H1 (cell line): ENCODE data around the gene KDR. TPM values are rescaled to one million over a fixed set of nuclear protein-coding genes. Genes with fewer than 3 reads are reported as not detected.

Experiments used
- CTCF ChIP-seq, 3 experiments: IDR thresholded peaks; 1 replicate in 2 of 3; 2 replicates in 1 of 3; pipeline versions ENCODE4 v1.5.1 to v1.6.1; 2011; ENCODE audit warnings: low read length in 3 of 3, mild to moderate bottlenecking in 3 of 3, inconsistent platforms in 2 of 3, low read depth in 1 of 3, moderate library complexity in 1 of 3; ENCODE audit not compliant: insufficient read depth in 1 of 3; ENCODE audit errors: control extremely low read depth in 1 of 3
- RFX5 ChIP-seq: IDR thresholded peaks from 2 replicates; pipeline ENCODE4 v1.6.1; 2011; ENCODE audit warnings: low read depth, low read length, improper control_type of control experiment, borderline replicate concordance
- RNF2 ChIP-seq: fragments of 200-900, 300-1000 bp; sonication (generic); IDR thresholded peaks from 2 replicates; pipeline ENCODE4 v1.7.1; 2016; ENCODE audit warnings: borderline replicate concordance, low read depth, mild to moderate bottlenecking, antibody characterized with exemption, low read length; ENCODE audit not compliant: poor library complexity, severe bottlenecking; ENCODE audit errors: missing control alignments
- polyA plus RNA-seq, 7 experiments: library from polyadenylated mRNA; depleted of rRNA in 3 of 7; stranded (reverse) in 5 of 7; unstranded in 2 of 7; fragments of >200 nt in 5 of 7; fragments of 200-250 nt in 2 of 7; gene quantifications; 1 replicate in 5 of 7; 2 replicates in 1 of 7; 4 replicates in 1 of 7; pipeline versions ENCODE4 v1.2.1 to v1.2.3, GENCODE V29; 2011 to 2013; ENCODE audit warnings: missing spikeins in 2 of 7, mixed read lengths in 2 of 7
- total RNA-seq: library from RNA; stranded (reverse); fragmentation: NEBNext Ultra II Directional; extraction: Animal tissue kit (Norgen Biotek cat#: 25700); gene quantifications from 2 replicates; pipeline ENCODE4 v1.2.1, GENCODE V29; 2021

The KDR gene
- total and polyA plus RNA-seq, 2 of the 8 experiments (the other 6 are each of a cell fraction or from before 2014, with no cell fraction given), result 69.3 to 106 TPM

GRCh38 chr4:55036405-55036804 lies 89.0 kb downstream of the KDR start (continued):
- TF ChIP-seq CTCF (IDR thresholded peaks at IDR 0.05; ENCODE audit: control extremely low read depth in 1 of 3, insufficient read depth in 1 of 3, low read depth in 1 of 3, low read length in 3 of 3) (no peak), RFX5 (no peak), RNF2 (no peak)
